HG03039 (cell line): ENCODE measurements around the gene CRYBG1.
"Not testable (repeated sequence)": the region's sequence is repeated elsewhere in the genome, so short reads cannot be mapped to it uniquely, and the experiment has no call there.

ENCODE experiments used
- ATAC-seq: cut with Tn5 transposase; IDR thresholded peaks from one replicate; pipeline ENCODE4 v1.9.1; 2021; ENCODE audit warnings: mild to moderate bottlenecking, moderate library complexity; ENCODE audit not compliant: unreplicated experiment

The CRYBG1 gene

DNA sequence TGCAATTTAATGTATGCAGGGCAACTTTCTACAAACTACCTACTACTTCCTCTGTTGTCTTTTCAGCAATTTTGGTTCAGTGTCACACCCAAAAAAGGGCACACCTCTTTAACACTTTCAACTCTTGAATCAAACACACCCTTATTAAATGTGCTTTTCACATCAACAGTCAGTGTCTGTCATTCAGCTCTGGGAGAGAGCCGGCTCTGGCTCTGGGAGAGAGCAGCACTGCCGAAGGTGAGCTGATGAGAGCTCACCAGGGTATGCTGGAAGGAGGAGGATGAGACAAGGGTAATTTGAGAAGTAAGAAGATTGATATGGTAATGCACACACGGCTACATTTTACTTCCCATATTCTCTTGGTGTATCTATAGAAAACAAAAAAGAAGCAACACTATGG, 134.5 kb downstream of the CRYBG1 start:
- no peak for ATAC-seq

DNA sequence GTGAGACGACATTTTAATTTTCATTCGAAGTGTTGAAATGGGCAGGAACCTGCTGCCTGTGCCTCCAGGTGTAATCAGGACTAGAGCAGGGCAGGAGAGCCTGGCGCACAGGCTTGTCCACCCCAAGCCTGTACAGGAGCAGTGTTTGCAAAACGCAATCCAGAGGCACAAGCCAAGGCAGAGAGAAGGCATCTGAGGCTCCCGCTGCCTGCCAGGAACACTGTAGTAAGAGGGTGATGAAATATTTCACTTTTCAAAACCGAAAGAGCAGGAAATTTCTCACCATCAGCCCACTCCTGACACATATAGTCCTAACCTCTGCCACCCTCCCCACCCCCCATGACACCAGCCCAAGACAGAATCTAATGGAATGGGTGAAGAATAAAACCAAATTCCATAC, 136.3 kb downstream of the CRYBG1 start:
- no peak for ATAC-seq

DNA sequence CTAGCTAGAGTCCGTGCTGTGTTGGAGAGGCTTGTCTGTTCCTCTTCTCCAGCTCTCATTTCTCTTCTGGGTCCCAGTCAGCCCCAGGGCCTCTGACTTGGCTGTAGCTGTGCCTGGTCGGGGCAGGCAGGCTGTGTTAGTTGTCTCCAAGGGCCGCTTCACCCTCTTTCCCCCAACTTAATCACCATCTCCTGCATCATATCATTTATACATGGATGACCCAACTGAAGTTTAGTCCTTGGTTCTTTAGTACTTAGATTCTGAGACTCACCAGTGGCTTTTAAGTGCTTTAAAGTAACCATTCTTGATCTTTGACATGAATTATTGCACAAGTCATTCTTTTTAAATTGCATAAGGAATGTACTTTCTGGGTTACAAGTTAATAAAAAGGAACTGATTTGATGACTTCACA, 141.4 kb downstream of the CRYBG1 start:
- ATAC-seq, result no peak

DNA sequence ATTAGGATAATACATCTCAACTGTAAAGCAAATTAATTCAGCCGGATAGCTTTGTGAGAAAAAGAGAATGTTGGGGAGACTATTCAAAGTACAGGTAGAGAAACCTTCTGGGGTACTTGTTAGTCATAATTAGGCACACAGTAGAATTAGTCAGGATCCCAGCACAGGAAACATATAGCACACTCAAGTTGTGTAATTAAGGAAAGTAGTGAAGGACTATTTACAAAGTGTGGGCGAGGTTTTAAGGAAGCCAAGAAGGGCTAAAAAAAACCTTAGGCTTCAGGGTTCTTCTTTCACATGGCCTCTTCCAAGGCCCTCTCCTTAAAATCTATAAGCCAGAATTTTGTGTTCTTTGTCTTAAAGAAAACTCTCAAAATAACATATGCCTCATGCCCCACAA, 142.0 kb downstream of the CRYBG1 start:
- ATAC-seq, result no peak

DNA sequence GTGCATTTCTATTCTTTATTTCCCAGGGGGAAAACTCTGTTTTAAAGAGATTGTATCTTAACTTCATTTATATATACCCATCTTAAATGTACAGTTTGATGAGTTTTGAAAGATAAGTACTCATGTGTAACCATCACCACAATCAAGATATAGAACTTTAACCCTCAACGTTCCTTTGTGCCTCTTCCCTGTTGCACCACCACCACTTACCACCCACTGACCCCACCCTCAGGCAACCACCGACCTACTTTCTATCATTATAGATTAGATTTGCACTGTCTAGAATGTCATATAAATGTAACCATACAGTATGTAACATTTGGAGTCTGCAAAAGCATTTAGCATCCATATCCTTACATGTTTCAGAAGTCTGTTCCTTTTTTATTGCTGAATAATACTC, 147.8 kb downstream of the CRYBG1 start:
- no peak for ATAC-seq

DNA sequence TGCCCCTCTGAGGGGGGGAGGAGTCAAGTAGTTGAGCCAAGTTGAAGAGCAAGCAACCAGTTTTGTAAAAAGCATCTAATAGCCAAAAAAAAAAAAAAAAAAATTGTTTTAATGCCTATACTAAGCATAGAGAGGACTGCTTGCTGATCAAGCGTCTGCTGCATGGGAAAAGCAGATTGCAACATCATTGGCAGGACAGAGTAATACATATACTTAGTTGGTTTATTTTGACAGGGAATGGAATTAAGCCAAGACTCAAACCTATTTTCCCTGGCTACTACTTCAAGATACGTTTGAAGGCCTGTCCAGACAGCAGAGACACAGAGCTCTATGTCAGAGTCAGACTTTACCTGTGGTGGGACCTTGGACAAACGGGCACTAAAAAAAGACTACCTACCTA, 148.3 kb downstream of the CRYBG1 start:
- no peak for ATAC-seq

DNA sequence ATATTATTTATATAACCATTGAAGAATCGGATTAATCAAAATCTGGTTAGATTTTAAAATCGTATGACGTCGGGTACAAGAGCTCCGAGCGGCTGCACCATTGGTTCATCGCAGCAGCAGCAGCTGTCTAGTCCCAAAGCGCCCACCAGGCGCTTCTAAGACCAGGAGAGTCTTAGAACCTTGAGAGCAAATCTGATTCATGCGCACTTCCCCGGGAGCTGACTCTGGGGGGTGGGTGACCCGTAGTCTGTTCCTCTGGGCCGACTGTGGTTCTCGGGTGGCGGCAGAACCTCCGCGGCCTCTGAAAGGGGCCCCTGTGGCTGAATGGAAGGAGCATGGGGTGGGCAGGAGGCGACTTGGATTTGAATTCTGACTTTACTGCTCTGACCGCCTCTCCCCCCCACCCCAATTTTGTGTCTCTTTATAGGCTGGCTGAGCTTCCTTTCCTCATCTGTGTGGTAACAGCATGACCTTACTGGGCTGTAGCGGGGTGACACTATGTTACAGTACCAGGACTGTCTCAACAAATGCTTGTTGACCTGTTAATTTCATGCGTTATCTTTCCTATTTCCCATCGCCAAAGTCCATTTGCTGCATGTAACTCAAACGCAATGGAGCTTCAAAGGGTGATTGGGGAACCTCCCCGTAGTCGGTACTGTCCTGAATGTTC, 149.0 kb downstream of the CRYBG1 start:
- ATAC-seq, result no peak

DNA sequence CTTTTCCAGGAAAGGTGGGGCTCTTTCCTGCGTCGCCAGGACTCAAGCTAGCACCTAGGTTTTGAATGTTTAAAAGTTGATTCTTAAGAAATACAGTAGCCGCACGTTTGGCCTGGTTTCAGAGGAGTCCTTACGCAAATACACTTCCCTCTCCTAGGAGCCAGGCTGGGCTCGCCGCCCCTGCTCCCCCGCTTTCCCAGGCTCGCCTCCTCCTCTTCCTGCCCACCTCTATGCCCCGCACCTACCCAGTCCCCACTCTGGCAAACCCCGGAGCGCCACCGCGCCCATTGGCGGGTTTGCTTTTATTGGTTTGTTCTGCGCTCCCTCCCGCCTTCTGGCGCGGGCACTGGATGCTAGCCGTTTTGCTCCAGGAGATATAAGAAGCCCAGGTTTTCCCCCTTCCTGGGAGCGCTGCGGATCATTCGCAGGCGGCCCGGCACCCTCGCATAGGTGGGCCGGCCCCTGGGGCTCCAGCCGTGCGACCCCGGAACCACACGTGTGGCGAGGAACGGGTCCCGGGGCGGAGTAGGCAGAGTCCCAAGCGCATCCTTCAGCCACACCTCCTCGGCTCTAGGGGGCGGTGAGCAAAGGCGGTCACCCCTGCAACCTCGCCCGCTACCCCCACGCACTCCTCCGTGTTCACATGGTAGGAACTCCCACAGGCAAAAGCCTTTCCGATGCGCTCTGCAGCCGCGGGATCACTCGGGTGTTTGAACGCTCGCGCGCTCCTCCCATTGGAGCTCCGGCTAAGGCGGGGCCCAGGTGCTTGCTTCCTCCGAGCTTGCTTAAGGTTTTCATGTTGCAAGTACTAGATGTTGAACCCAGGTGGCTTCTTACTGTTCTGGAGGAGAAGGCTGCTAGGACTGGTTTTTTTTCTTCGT, 149.8 kb downstream of the CRYBG1 start:
- peak; percentile 23 for ATAC-seq

DNA sequence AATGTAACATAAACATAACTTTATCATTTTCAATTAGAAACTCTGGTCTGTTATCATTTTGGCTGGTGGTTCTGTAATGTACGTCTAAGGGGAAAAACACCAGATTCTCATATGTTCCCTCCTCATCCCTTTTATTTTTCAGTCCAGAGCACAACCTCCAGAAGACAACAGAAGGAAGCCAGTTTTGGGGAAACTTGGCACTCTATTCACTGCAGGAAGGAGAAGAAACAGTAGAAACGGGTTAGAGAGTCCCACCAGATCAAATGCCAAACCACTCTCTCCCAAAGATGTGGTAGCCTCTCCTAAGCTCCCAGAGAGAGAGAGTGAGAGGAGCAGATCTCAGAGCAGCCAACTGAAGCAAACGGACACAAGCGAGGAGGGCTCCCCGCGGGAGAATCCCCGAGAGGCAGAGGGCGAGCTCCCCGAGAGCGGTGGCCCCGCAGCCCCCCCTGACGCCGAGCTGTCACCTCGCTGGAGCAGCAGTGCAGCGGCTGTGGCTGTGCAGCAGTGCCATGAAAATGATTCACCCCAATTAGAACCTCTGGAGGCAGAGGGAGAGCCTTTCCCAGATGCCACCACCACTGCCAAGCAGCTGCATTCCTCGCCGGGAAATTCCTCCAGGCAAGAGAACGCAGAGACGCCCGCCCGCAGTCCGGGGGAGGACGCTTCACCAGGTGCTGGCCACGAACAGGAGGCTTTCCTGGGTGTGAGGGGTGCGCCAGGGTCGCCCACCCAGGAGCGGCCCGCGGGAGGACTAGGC, 151.0 kb downstream of the CRYBG1 start:
- ATAC-seq, result peak; percentile 2

DNA sequence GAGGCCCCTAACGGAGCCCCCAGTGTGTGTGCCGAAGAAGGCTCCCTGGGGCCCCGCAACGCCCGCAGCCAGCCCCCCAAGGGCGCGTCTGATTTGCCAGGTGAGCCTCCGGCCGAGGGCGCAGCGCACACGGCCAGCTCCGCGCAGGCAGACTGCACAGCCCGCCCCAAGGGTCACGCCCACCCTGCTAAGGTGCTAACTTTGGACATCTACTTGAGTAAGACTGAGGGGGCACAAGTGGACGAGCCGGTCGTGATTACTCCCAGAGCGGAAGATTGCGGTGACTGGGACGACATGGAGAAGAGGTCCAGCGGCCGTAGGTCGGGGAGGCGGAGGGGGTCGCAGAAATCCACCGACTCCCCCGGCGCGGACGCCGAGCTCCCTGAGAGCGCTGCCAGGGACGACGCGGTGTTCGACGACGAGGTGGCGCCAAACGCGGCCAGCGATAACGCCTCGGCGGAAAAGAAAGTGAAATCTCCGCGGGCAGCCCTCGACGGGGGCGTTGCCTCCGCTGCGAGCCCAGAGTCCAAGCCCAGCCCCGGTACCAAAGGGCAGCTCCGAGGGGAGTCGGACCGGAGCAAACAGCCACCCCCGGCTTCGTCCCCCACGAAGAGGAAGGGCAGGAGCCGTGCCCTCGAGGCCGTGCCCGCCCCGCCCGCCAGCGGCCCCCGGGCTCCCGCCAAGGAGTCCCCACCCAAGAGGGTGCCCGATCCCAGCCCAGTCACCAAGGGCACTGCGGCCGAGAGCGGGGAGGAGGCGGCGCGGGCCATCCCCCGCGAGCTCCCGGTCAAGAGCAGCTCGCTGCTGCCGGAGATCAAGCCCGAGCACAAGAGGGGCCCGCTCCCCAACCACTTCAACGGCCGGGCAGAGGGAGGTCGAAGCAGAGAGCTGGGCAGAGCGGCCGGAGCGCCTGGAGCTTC, 151.8 kb downstream of the CRYBG1 start:
- ATAC-seq, result peak; percentile 43

DNA sequence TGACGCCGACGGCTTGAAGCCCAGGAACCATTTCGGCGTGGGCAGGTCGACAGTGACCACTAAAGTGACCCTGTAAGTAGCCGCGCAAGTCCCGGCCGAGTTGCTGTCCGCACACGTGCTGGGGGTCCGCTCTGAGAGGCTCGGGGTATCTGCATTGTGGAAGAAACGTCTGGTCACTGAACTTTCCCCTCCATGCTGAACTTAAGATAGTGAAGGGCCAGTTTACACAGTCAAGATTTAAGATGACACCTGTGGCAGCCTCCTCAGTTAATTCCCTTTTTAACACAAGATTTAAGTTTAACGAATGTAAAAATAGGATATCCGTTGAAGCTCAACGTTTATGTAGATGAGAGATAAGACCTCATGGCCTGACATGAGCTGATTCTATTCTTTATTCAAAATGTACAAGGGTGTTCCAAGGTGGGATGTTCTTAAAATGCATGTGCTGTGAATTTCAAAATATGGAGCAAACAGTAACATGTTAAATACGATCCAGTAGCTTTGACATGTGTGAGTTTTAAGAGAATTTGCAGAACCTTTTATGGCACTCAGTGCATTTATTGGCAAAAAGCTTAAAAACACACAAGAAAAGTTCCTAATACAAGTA, 152.6 kb downstream of the CRYBG1 start:
- no peak for ATAC-seq

DNA sequence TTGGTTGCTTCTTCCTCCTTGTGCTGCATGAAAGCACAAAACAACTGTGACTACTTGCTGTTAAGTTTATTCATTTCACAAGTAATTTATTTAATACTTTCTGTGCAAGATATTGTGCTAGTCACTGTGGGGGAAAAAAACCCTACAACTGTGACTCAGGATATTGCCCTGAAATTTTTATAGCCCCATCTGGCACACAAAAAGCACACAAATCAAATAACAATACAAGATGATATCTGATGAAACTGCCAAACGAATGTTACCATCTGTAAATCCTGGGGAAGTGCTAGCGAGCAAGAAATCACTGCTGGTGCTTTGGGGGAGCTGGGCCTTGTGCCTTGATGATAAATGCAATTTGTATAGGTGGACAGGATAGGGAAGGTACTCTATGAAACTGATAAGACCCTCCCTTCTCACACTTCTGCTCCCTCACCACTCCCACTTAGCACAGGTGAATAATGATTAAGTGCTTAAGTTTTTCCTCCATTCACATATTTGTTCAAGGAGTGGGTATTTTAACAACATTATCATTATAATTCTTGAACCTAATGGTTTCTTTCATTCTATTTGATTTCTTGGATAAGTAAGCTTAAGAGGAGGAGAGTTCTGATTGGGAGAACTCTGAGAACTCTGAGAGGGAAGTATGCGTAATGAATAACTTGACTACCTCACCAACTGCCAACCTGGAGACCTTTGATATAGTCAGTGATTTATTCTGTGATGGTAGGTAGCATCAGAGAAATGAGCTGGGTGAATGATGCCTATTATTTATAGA, 153.5 kb downstream of the CRYBG1 start:
- no peak for ATAC-seq

DNA sequence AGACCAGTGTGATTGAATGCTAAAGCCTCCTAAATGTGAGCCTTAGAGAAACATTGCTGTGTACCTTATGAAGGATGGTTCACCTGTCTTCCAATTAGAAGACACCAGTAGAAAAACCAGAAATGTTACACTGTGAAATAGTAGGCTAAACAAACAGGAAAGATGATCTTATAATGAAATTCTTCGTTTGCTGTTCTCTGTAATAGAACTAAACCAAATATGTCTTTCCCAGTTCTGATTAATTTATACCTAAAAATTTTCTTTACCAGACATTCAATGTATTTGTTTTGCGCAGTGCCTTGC, 154.0 kb downstream of the CRYBG1 start:
- ATAC-seq, result no peak

DNA sequence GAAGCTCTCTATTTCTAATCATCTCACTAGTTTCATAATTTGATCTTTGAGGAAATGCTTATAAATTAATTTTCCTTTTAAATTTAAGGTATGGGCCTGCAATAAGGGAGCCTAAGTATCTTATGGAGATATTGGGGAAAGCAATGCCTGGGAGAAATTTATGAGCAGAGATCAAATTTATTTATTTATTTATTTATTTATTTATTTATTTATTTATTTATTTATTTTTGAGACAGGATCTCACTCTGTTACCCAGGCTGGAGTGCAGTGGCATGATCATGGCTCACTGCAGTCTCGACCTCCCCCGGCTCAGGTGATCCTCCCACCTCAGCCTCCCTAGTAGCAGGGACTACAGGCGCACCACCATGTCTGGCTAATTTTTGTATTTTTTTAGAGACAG, 155.1 kb downstream of the CRYBG1 start:
- not testable (repeated sequence) for ATAC-seq

DNA sequence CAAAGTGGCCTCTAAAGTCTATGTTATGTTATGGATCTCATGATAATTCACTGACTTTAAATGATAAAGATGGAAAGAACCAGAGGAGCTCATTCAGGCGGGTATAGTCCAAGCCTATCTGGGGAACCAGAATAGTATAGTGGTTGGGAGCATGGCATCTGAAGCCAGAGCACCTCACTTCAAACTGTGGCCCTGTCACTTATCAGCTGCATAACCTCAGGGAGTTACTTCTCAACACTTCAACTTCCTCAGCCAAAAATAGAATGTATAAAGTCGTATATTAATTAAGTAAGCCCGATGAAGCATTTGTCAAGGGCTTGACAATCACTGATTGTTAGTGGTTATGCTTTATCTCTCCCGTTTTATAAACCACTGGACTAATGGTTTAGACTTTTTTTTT, 156.1 kb downstream of the CRYBG1 start:
- no peak for ATAC-seq

DNA sequence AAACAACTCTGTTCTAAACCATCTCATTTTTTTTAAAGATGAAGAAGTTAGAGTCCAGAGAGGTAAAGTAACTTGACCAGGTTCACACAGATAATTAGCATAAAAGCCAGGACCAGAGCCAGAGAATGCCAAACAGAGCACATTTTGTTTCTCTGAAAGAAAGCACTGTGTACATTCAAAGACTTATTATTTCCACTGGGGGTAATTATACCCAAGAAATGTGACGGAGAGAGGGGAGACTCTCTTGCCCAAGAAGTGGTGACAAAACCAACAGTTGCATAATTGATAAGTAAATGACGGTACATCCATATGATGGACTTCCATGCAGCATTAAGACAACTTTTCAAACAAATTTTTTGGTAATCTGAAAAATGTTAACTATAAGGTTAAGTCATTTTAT, 157.2 kb downstream of the CRYBG1 start:
- ATAC-seq, result no peak

DNA sequence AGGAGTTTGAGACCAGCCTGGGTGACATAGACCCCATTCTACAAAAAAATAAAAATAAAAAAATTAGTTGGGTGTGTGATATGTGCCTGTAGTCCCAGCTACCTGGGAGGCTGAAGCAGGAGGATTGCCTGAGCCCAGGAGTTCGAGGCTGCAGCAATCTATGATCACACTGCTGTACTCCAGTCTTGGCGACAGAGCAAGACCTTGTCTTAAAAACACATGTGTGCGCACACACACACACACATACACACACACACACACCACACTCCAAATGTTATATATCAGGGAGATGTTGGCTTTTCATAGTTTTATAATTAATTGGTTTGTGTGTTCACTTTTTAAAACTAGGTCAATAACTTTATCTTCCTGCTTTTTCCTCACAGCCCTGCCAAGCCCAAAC, 158.2 kb downstream of the CRYBG1 start:
- ATAC-seq, result no peak

DNA sequence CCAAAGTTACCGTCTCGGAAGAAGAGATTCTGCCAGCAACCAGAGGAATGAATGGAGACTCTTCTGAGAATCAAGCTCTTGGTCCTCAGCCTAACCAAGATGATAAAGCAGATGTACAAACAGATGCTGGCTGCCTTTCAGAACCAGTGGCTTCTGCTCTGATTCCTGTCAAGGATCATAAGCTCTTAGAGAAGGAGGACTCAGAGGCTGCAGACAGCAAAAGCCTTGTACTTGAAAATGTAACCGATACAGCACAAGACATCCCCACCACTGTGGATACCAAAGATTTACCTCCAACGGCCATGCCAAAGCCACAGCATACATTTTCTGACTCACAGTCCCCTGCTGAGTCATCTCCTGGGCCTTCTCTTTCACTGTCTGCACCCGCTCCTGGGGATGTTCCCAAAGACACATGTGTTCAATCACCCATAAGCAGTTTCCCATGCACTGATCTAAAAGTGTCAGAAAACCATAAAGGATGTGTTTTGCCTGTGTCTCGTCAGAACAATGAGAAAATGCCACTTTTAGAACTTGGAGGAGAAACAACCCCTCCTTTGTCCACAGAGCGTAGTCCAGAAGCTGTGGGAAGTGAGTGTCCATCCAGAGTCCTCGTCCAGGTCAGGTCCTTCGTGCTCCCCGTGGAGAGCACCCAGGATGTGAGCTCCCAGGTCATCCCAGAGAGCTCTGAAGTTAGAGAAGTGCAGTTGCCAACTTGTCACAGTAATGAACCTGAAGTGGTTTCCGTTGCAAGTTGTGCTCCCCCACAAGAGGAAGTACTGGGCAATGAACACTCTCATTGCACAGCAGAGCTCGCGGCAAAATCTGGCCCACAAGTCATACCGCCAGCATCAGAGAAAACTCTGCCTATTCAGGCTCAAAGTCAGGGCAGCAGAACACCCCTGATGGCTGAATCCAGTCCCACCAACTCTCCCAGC, 159.2 kb downstream of the CRYBG1 start:
- peak; percentile 58 for ATAC-seq
